Spleen (tissue), 11 donors: ENCODE data around the gene EIF4A3. TPM values are rescaled to one million over a fixed set of nuclear protein-coding genes. Genes with fewer than 3 reads are reported as not detected.
"Not testable (repeated sequence)": the region's sequence is repeated elsewhere in the genome, so short reads cannot be mapped to it uniquely, and the experiment has no call there.

Source experiments
- DNase-seq: peaks from one replicate; pipeline ENCODE4 v3.0.0-alpha.2; 2020
- H3K27ac ChIP-seq, 8 donors: fragments of 200-600 bp; sonication (generic) in 7 of 8; 1 replicate in 4 of 8; 2 replicates in 4 of 8; pipeline versions ENCODE4 v1.5.0 to v1.8.0; 2016 to 2021; ENCODE audit warnings: inconsistent platforms in 4 of 8, mild to moderate bottlenecking in 4 of 8, moderate library complexity in 1 of 8
- H3K27me3 ChIP-seq, 7 donors: fragments of 200-600 bp; sonication (generic) in 6 of 7; replicated peaks in 1 of 7; 1 replicate in 4 of 7; 2 replicates in 3 of 7; pipeline versions ENCODE4 v1.5.0 to v1.8.0; 2016 to 2021; ENCODE audit warnings: inconsistent platforms in 3 of 7, mild to moderate bottlenecking in 1 of 7
- H3K36me3 ChIP-seq, 6 donors: fragments of 200-600 bp; sonication (generic) in 5 of 6; 1 replicate in 4 of 6; 2 replicates in 2 of 6; pipeline versions ENCODE4 v1.5.0 to v1.8.0; 2016 to 2021; ENCODE audit warnings: inconsistent platforms in 2 of 6
- H3K4me1 ChIP-seq, 6 donors: fragments of 200-600 bp; sonication (generic) in 5 of 6; 1 replicate in 3 of 6; 2 replicates in 3 of 6; pipeline versions ENCODE4 v1.5.0 to v1.8.0; 2016 to 2021; ENCODE audit warnings: inconsistent platforms in 3 of 6
- H3K4me3 ChIP-seq, 8 donors: fragments of 200-600 bp; sonication (generic) in 7 of 8; 1 replicate in 4 of 8; 2 replicates in 4 of 8; pipeline versions ENCODE4 v1.5.0 to v1.8.0; 2016 to 2021; ENCODE audit warnings: inconsistent platforms in 4 of 8, mild to moderate bottlenecking in 4 of 8, moderate library complexity in 2 of 8
- H3K9me3 ChIP-seq, 8 donors: fragments of 200-600 bp; sonication (generic) in 7 of 8; 1 replicate in 4 of 8; 2 replicates in 4 of 8; pipeline versions ENCODE4 v1.5.0 to v1.8.0; 2016 to 2021; ENCODE audit warnings: inconsistent platforms in 4 of 8
- CTCF ChIP-seq, 11 experiments: fragments of 200-600 bp in 7 of 11; fragments of 450-650 bp in 4 of 11; sonication (generic) in 4 of 11; IDR thresholded peaks in 8 of 11; conservative IDR thresholded peaks in 3 of 11; 1 replicate in 7 of 11; 2 replicates in 4 of 11; pipeline versions ENCODE4 v1.4.0 to v1.8.0; 2016 to 2021; ENCODE audit warnings: antibody characterized with exemption in 11 of 11, inconsistent platforms in 4 of 11, mild to moderate bottlenecking in 1 of 11
- POLR2A ChIP-seq, 3 donors: fragments of 450-650 bp; IDR thresholded peaks; one replicate each; pipeline ENCODE4 v1.5.1; 2017; ENCODE audit warnings: antibody characterized with exemption in 3 of 3, mild to moderate bottlenecking in 1 of 3
- POLR2AphosphoS5 ChIP-seq, 3 donors: sonication (generic); formaldehyde crosslinking; IDR thresholded peaks; one replicate each; pipeline ENCODE4 v1.5.1; 2017; ENCODE audit warnings: antibody characterized with exemption in 3 of 3
- WGBS, 5 donors: extraction: QIAGEN DNeasy Blood & Tissue Kit in 3 of 5; methylation state at CpG; one replicate each; pipeline versions ENCODE4 v1.1.5 to v1.1.7; 2013 to 2018; 5-methylcytosine and 5-hydroxymethylcytosine counted together
- intact Hi-C: fragments of 100-400 bp; cut with DNase I; formaldehyde crosslinking; loops from one replicate; pipeline ENCODE4 v1.15.0; 2023; ENCODE audit warnings: low total_unique reads
- polyA plus RNA-seq, 3 donors: library from polyadenylated mRNA; stranded (reverse); fragments of 200-250 nt; gene quantifications; one replicate each; pipeline ENCODE4 v1.2.1, GENCODE V29; 2013
- total RNA-seq, 7 donors: library from RNA; depleted of rRNA in 3 of 7; stranded (reverse); fragments of >200 nt in 3 of 7; fragmentation: NEBNext Ultra II Directional in 4 of 7; extraction: Animal tissue kit (Norgen Biotek cat#: 25700) in 4 of 7; gene quantifications; one replicate each; pipeline versions ENCODE4 v1.1.0 to v1.2.1, GENCODE V29; 2016 to 2021
- donor health status: healthy with polysubstance abuse.
- donor health status: DM: no; HTN: no; CAD: no; lungs with moderate emphysema.
- donor health status: DM: no; HTN: no; CAD: no.
- donor health status: Bipolar disorder and iron deficiency.
- donor health status: healthy.
- donor health status: DM: no; HTN: no; CAD: no.
- donor health status: DM: yes; HTN: yes; CAD: no.

Gene EIF4A3
- total and polyA plus RNA-seq, 10 donors: 37.3 to 79.5 (median 63.6) TPM

- Histone ChIP-seq H3K4me1 (no peaks in the 10 kb centered on the region), H3K9me3 (no peaks in the 10 kb centered on the region), H3K4me3 (no peak overlapping the region), H3K27ac (no peak overlapping the region), H3K36me3 (no peaks in the 10 kb centered on the region), H3K27me3 (peaks cover 0 to 8% (median 0%) of the 10 kb centered on the region in 7 donors)
- DNase-seq: no peak
- WGBS, 5 donors: 68 to 82% (median 79%) methylated on average over 4 of the region's 4 CpGs
- TF ChIP-seq POLR2A (IDR thresholded peaks at IDR 0.05): no peak
- no peak for TF ChIP-seq CTCF (IDR thresholded peaks at IDR 0.05 in 8 of 11, conservative IDR thresholded peaks at IDR 0.05 in 3 of 11)
- intact Hi-C loops: no loop called here
These were observed 16.4 kb upstream of the EIF4A3 start for GRCh38 chr17:80163336-80163735.

- Histone ChIP-seq H3K27ac (no peak overlapping the region), H3K4me3 (no peak overlapping the region), H3K4me1 (no peaks in the 10 kb centered on the region), H3K9me3 (peaks cover 0 to 15% (median 10%) of the 10 kb centered on the region in 8 donors), H3K36me3 (no peaks in the 10 kb centered on the region), H3K27me3 (peaks cover 0 to 8% (median 0%) of the 10 kb centered on the region in 7 donors)
- TF ChIP-seq POLR2A (IDR thresholded peaks at IDR 0.05) (no peak), CTCF (IDR thresholded peaks at IDR 0.05 in 8 of 11, conservative IDR thresholded peaks at IDR 0.05 in 3 of 11) (no peak), POLR2AphosphoS5 (IDR thresholded peaks at IDR 0.05) (no peak)
- DNase-seq: no peak
- WGBS, 5 donors: 25 to 33% (median 30%) methylated on average over 3 of the region's 3 CpGs
- intact Hi-C loops: no loop called here
These were observed 13.6 kb upstream of the EIF4A3 start for GRCh38 chr17:80160536-80160935.

GRCh38 chr17:80158846-80159245, 11.9 kb upstream of the EIF4A3 start:
- H3K9me3 ChIP-seq: peaks cover 0 to 23% (median 17%) of the 10 kb centered on the region in 8 donors
- no peak overlapping the region for H3K4me3 ChIP-seq
- TF ChIP-seq CTCF (IDR thresholded peaks at IDR 0.05 in 8 of 11, conservative IDR thresholded peaks at IDR 0.05 in 3 of 11) (no peak), POLR2A (IDR thresholded peaks at IDR 0.05) (no peak), POLR2AphosphoS5 (IDR thresholded peaks at IDR 0.05) (no peak)
- no peak for DNase-seq
- intact Hi-C loops: no loop called here
- H3K27ac ChIP-seq: no peak overlapping the region
- 77 to 94% (median 82%) methylated on average over 2 of the region's 2 CpGs for whole genome bisulfite sequencing, 5 donors
- H3K27me3 ChIP-seq: peaks cover 0 to 8% (median 0%) of the 10 kb centered on the region in 7 donors
- no peaks in the 10 kb centered on the region for H3K4me1 ChIP-seq
- no peaks in the 10 kb centered on the region for H3K36me3 ChIP-seq

- peaks cover 0 to 23% (median 17%) of the 10 kb centered on the region in 8 donors for H3K9me3 ChIP-seq
- H3K27ac ChIP-seq, H3K27me3 ChIP-seq, intact Hi-C loops, DNase-seq, H3K36me3 ChIP-seq, H3K4me3 ChIP-seq: not testable (repeated sequence)
- 55 to 65% (median 60%) methylated on average over 2 of the region's 2 CpGs for WGBS, 5 donors
- peaks cover 0 to 25% (median 8%) of the 10 kb centered on the region in 6 donors for H3K4me1 ChIP-seq
These were observed 8.7 kb upstream of the EIF4A3 start for GRCh38 chr17:80155600-80155999.

GRCh38 chr17:80154166-80154565, 7.2 kb upstream of the EIF4A3 start:
- no peak overlapping the region for H3K27ac ChIP-seq
- H3K4me1 ChIP-seq: peaks cover 0 to 32% (median 9%) of the 10 kb centered on the region in 6 donors
- no peaks in the 10 kb centered on the region for H3K36me3 ChIP-seq
- H3K27me3 ChIP-seq: no peaks in the 10 kb centered on the region
- H3K9me3 ChIP-seq: peaks cover 0 to 23% (median 17%) of the 10 kb centered on the region in 8 donors
- 81 to 85% (median 83%) methylated on average over 5 of the region's 5 CpGs for WGBS, 5 donors
- no peak for DNase-seq
- H3K4me3 ChIP-seq: no peak overlapping the region
- intact Hi-C loops: no loop called here
- TF ChIP-seq CTCF (IDR thresholded peaks at IDR 0.05 in 8 of 11, conservative IDR thresholded peaks at IDR 0.05 in 3 of 11): no peak
- TF ChIP-seq POLR2A (IDR thresholded peaks at IDR 0.05): no peak
- no peak for TF ChIP-seq POLR2AphosphoS5 (IDR thresholded peaks at IDR 0.05)
